Chondrocyte (in vitro differentiated cells): ENCODE measurements around the gene RSPO4. TPM values are rescaled to one million over a fixed set of nuclear protein-coding genes. Genes with fewer than 3 reads are reported as not detected.

ENCODE experiments used
- DNase-seq: peaks from one replicate; pipeline ENCODE4 v3.0.0; 2021; ENCODE audit warnings: mixed read lengths, low spot score
- H3K27ac Mint-ChIP-seq: one replicate; pipeline ENCODE4 v1.8.0; 2021; ENCODE audit warnings: mild to moderate bottlenecking, moderate library complexity, mixed read lengths; ENCODE audit not compliant: unreplicated experiment
- H3K27me3 Mint-ChIP-seq: 2 replicates; pipeline ENCODE4 v1.8.0; 2021; ENCODE audit warnings: low read depth, mixed read lengths
- H3K36me3 Mint-ChIP-seq: 2 replicates; pipeline ENCODE4 v1.8.0; 2021; ENCODE audit warnings: low read depth, mixed read lengths
- H3K4me1 Mint-ChIP-seq: 2 replicates; pipeline ENCODE4 v1.8.0; 2021; ENCODE audit warnings: low read depth, mild to moderate bottlenecking, mixed read lengths
- H3K4me3 Mint-ChIP-seq: one replicate; pipeline ENCODE4 v1.8.0; 2021; ENCODE audit warnings: mild to moderate bottlenecking, moderate library complexity, mixed read lengths; ENCODE audit not compliant: unreplicated experiment
- H3K9me3 Mint-ChIP-seq: 2 replicates; pipeline ENCODE4 v1.8.0; 2021; ENCODE audit warnings: low read depth, mixed read lengths
- CTCF ChIP-seq: fragments of 200-600 bp; sonication (generic); IDR thresholded peaks from 2 replicates; pipeline ENCODE4 v1.5.0; 2021; ENCODE audit warnings: antibody characterized with exemption, mild to moderate bottlenecking, moderate library complexity
- total RNA-seq: library from RNA; stranded (reverse); gene quantifications from 3 replicates; pipeline ENCODE4 v1.2.1, GENCODE V29; 2021

Gene RSPO4
- total RNA-seq, 1 donor from 2014 or later = not detected

- no peak for TF ChIP-seq CTCF
Measured at GRCh38 chr20:911882-912600, 90.1 kb downstream of the RSPO4 start.

GRCh38 chr20:910870-911770, 91.0 kb downstream of the RSPO4 start:
- peak overlapping the region; percentile 89 for H3K27ac Mint-ChIP-seq

More at GRCh38 chr20:911882-912600, 90.1 kb downstream of the RSPO4 start:
- Mint-ChIP-seq H3K27ac (no peak overlapping the region), H3K27me3 (peaks cover 11% of the 10 kb centered on the region), H3K4me3 (no peak overlapping the region), H3K4me1 (peaks cover 31% of the 10 kb centered on the region), H3K36me3 (no peaks in the 10 kb centered on the region), H3K9me3 (no peaks in the 10 kb centered on the region)
- DNase-seq = no peak

GRCh38 chr20:910132-910869, 91.8 kb downstream of the RSPO4 start:
- TF ChIP-seq CTCF = no peak
- H3K36me3 Mint-ChIP-seq = no peaks in the 10 kb centered on the region
- no peak for DNase-seq

More at GRCh38 chr20:910870-911770, 91.0 kb downstream of the RSPO4 start:
- no peak for DNase-seq
- no peak for TF ChIP-seq CTCF
- H3K36me3 Mint-ChIP-seq = no peaks in the 10 kb centered on the region
- no peak overlapping the region for H3K4me3 Mint-ChIP-seq
- no peaks in the 10 kb centered on the region for H3K9me3 Mint-ChIP-seq
- H3K4me1 Mint-ChIP-seq = peaks cover 24% of the 10 kb centered on the region
- peaks cover 6% of the 10 kb centered on the region for H3K27me3 Mint-ChIP-seq

GRCh38 chr20:909641-910040, 92.5 kb downstream of the RSPO4 start:
- DNase-seq = no peak
- H3K27ac Mint-ChIP-seq = no peak overlapping the region
- no peak overlapping the region for H3K4me3 Mint-ChIP-seq
- peaks cover 21% of the 10 kb centered on the region for H3K4me1 Mint-ChIP-seq
- H3K9me3 Mint-ChIP-seq = no peaks in the 10 kb centered on the region
- H3K27me3 Mint-ChIP-seq = peaks cover 4% of the 10 kb centered on the region
- H3K36me3 Mint-ChIP-seq = no peaks in the 10 kb centered on the region
- TF ChIP-seq CTCF = no peak

More at GRCh38 chr20:910132-910869, 91.8 kb downstream of the RSPO4 start:
- Mint-ChIP-seq H3K4me1 (peaks cover 21% of the 10 kb centered on the region), H3K4me3 (no peak overlapping the region), H3K9me3 (no peaks in the 10 kb centered on the region), H3K27ac (peak overlapping the region; percentile 89), H3K27me3 (peaks cover 6% of the 10 kb centered on the region)

Other genes starting within 250 kb of the RSPO4 start
- not detected in 3 replicates for gene SLC52A3, start 233.8 kb downstream of the RSPO4 start, total RNA-seq
- gene FAM110A, start 168.6 kb downstream of the RSPO4 start, total RNA-seq = 2.0 to 2.6 TPM (median 2.4 TPM) in 3 replicates
- gene ANGPT4, start 86.0 kb downstream of the RSPO4 start, total RNA-seq = 0.12 TPM in 1 of 3 replicates, not detected in the others
- 99.4 to 117 TPM (median 110 TPM) in 3 replicates for gene PSMF1, start 116.3 kb upstream of the RSPO4 start, total RNA-seq
- 0.51 to 0.65 TPM in 2 of 3 replicates, not detected in the other for gene TMEM74B, start 182.7 kb upstream of the RSPO4 start, total RNA-seq
- not detected in 3 replicates for gene C20orf202, start 201.1 kb upstream of the RSPO4 start, total RNA-seq
- gene RAD21L1, start 223.7 kb upstream of the RSPO4 start, total RNA-seq = not detected in 3 replicates